Uterus (tissue), 4 donors: ENCODE measurements around the gene SKIL. TPM values are rescaled to one million over a fixed set of nuclear protein-coding genes. Genes with fewer than 3 reads are reported as not detected.

Experiments used
- DNase-seq, 2 donors: peaks; one replicate each; pipeline ENCODE4 v3.0.0-alpha.2; 2019 to 2020
- H3K27ac ChIP-seq, 2 donors: fragments of 200-600 bp; sonication (generic); 1 replicate in 1 of 2; 2 replicates in 1 of 2; pipeline ENCODE4 v1.5.1; 2016 to 2018
- H3K27me3 ChIP-seq, 2 donors: fragments of 200-600 bp; sonication (generic); one replicate each; pipeline ENCODE4 v1.5.1; 2018 to 2019; ENCODE audit warnings: control low read depth in 1 of 2
- H3K36me3 ChIP-seq, 2 donors: fragments of 200-600 bp; sonication (generic); one replicate each; pipeline ENCODE4 v1.5.1; 2019; ENCODE audit warnings: control low read depth in 1 of 2
- H3K4me1 ChIP-seq, 2 donors: fragments of 200-600 bp; sonication (generic); one replicate each; pipeline ENCODE4 v1.5.1; 2018 to 2019; ENCODE audit warnings: control low read depth in 1 of 2
- H3K4me3 ChIP-seq, 2 donors: fragments of 200-600 bp; sonication (generic); 1 replicate in 1 of 2; 2 replicates in 1 of 2; pipeline ENCODE4 v1.5.1; 2018 to 2019; ENCODE audit warnings: mild to moderate bottlenecking in 1 of 2
- H3K9me3 ChIP-seq, 2 donors: fragments of 200-600 bp; sonication (generic); one replicate each; pipeline ENCODE4 v1.5.1; 2019; ENCODE audit warnings: control low read depth in 1 of 2
- CTCF ChIP-seq, 4 experiments: fragments of 200-600 bp in 2 of 4; fragments of 450-650 bp in 2 of 4; sonication (generic) in 2 of 4; IDR thresholded peaks; one replicate each; pipeline ENCODE4 v1.5.1; 2016 to 2019; ENCODE audit warnings: antibody characterized with exemption in 4 of 4, mild to moderate bottlenecking in 2 of 4, moderate library complexity in 1 of 4
- POLR2A ChIP-seq, 2 donors: fragments of 450-650 bp; IDR thresholded peaks; one replicate each; pipeline ENCODE4 v1.6.1; 2016; ENCODE audit warnings: antibody characterized with exemption in 2 of 2, mild to moderate bottlenecking in 1 of 2, moderate library complexity in 1 of 2
- intact Hi-C: fragments of 100-400 bp; cut with DNase I; formaldehyde crosslinking; loops from one replicate; pipeline ENCODE4 v1.15.1; 2023; ENCODE audit warnings: low total_unique reads
- total RNA-seq, 4 donors: library from RNA; depleted of rRNA in 3 of 4; stranded (reverse); fragments of >200 nt in 3 of 4; gene quantifications; one replicate each; pipeline versions ENCODE4 v1.1.0 to v1.2.4, GENCODE V29; 2014 to 2023
- donor health status: DM: yes; HTN: yes; CAD: no.

The SKIL gene
- total RNA-seq, 4 donors from 2014 or later: 34.3 to 143 (median 51.2) TPM

- H3K9me3 ChIP-seq: no peaks in the 10 kb centered on the region
- H3K27ac ChIP-seq: no peak overlapping the region
- intact Hi-C loops: no loop called here
- DNase-seq: no peak
- no peaks in the 10 kb centered on the region for H3K27me3 ChIP-seq
- no peaks in the 10 kb centered on the region for H3K36me3 ChIP-seq
- no peak for TF ChIP-seq CTCF (IDR thresholded peaks at IDR 0.05)
- no peak for TF ChIP-seq POLR2A (IDR thresholded peaks at IDR 0.05)
- no peak overlapping the region for H3K4me3 ChIP-seq
- H3K4me1 ChIP-seq: no peaks in the 10 kb centered on the region
Measured at GRCh38 chr3:170428095-170428494, 70.6 kb downstream of the SKIL start.

- Histone ChIP-seq H3K27ac (no peak overlapping the region), H3K27me3 (no peaks in the 10 kb centered on the region), H3K9me3 (no peaks in the 10 kb centered on the region), H3K36me3 (no peaks in the 10 kb centered on the region), H3K4me3 (no peak overlapping the region), H3K4me1 (no peaks in the 10 kb centered on the region)
- intact Hi-C loops: no loop called here
- no peak for DNase-seq
- TF ChIP-seq CTCF (IDR thresholded peaks at IDR 0.05) (no peak), POLR2A (IDR thresholded peaks at IDR 0.05) (no peak)
Measured at GRCh38 chr3:170429050-170429449, 71.5 kb downstream of the SKIL start.

- no peak overlapping the region for H3K27ac ChIP-seq
Measured at GRCh38 chr3:170431054-170431453, 73.5 kb downstream of the SKIL start.

GRCh38 chr3:170432416-170432815, 74.9 kb downstream of the SKIL start:
- no peak for DNase-seq
- Histone ChIP-seq H3K27ac (no peak overlapping the region), H3K27me3 (no peaks in the 10 kb centered on the region), H3K4me1 (no peaks in the 10 kb centered on the region), H3K9me3 (no peaks in the 10 kb centered on the region), H3K4me3 (no peak overlapping the region), H3K36me3 (no peaks in the 10 kb centered on the region)
- no peak for TF ChIP-seq CTCF (IDR thresholded peaks at IDR 0.05)
- no peak for TF ChIP-seq POLR2A (IDR thresholded peaks at IDR 0.05)
- intact Hi-C loops: no loop called here

More at GRCh38 chr3:170431054-170431453, 73.5 kb downstream of the SKIL start:
- TF ChIP-seq POLR2A (IDR thresholded peaks at IDR 0.05) (no peak), CTCF (IDR thresholded peaks at IDR 0.05) (no peak)
- H3K36me3 ChIP-seq: no peaks in the 10 kb centered on the region
- no peaks in the 10 kb centered on the region for H3K4me1 ChIP-seq
- DNase-seq: no peak
- intact Hi-C loops: no loop called here
- H3K27me3 ChIP-seq: no peaks in the 10 kb centered on the region
- H3K4me3 ChIP-seq: no peak overlapping the region
- no peaks in the 10 kb centered on the region for H3K9me3 ChIP-seq

GRCh38 chr3:170436697-170437096, 79.2 kb downstream of the SKIL start:
- DNase-seq: no peak
- no peaks in the 10 kb centered on the region for H3K9me3 ChIP-seq
- intact Hi-C loops: no loop called here
- H3K4me3 ChIP-seq: no peak overlapping the region
- no peaks in the 10 kb centered on the region for H3K36me3 ChIP-seq
- no peak overlapping the region for H3K27ac ChIP-seq
- no peaks in the 10 kb centered on the region for H3K27me3 ChIP-seq
- no peaks in the 10 kb centered on the region for H3K4me1 ChIP-seq
- TF ChIP-seq POLR2A (IDR thresholded peaks at IDR 0.05) (no peak), CTCF (IDR thresholded peaks at IDR 0.05) (no peak)
